Measurements from ENCODE around the gene NFE2L3. TPM values are rescaled to one million over a fixed set of nuclear protein-coding genes. Genes with fewer than 3 reads are reported as not detected.

Gene NFE2L3
- total and polyA plus RNA-seq, 2 of the 8 experiments (the other 6 are each of a cell fraction or from before 2014, with no cell fraction given), result 64.9 to 76.5 TPM

DNA sequence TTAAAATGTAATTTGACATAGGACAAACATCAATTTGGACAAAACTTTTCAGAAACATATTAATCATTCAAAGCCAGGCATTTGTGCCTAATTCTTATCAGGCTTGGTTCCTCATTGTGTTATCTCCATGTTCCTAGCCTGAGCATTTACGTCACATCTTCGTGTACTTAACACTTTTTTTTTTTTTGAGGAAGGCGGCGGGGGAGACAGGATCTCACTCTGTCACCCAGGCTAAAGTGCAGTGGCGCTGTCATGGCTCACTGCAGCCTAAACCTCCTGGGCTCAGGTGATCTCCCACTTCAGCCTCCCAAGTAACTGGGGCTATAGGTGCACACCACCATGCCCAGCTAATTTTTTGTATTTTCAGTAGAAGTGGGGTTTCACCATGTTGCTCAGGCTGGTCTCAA is 28.8 kb downstream of the NFE2L3 start:
- Histone ChIP-seq H3K36me3 (ENCODE audit: control insufficient read depth in 2 of 4, insufficient read depth in 4 of 4, low read length in 3 of 4) (peaks cover 4 to 14% (median 6%) of the 10 kb centered on the region in 4 experiments; a peak in 4 of 8 replicates), H2BK12ac (ENCODE audit: low read depth, low read length) (no peak overlapping the region), H2BK120ac (replicated peaks; ENCODE audit: low read depth, low read length) (no peak overlapping the region), H2AK5ac (ENCODE audit: low read depth, low read length) (no peak overlapping the region), H3K4ac (replicated peaks; ENCODE audit: insufficient read length, low read depth, low read length) (no peak overlapping the region), H3K4me2 (ENCODE audit: insufficient read depth in 1 of 2, low read depth in 2 of 2, low read length in 2 of 2) (no peak overlapping the region), H3K27me3 (replicated peaks in 1 of 4; ENCODE audit: control insufficient read depth in 3 of 4, extremely low read depth in 1 of 4, insufficient read depth in 3 of 4, low read length in 3 of 4) (no peaks in the 10 kb centered on the region), H2BK15ac (ENCODE audit: low read length) (no peak overlapping the region), H2BK20ac (ENCODE audit: low read length) (no peak overlapping the region), H4K20me1 (replicated peaks in 1 of 2; ENCODE audit: control insufficient read depth in 1 of 2, insufficient read depth in 2 of 2, low read length in 2 of 2) (peaks cover 0 to 5% of the 10 kb centered on the region in 2 experiments), H3K23me2 (ENCODE audit: low read depth, low read length) (no peaks in the 10 kb centered on the region), H2AFZ (ENCODE audit: low read length) (no peak overlapping the region), H3K79me1 (ENCODE audit: low read depth, low read length) (peaks cover 2% of the 10 kb centered on the region; the same call in 1 of the 2 replicates), H4K91ac (replicated peaks; ENCODE audit: insufficient read length, low read length) (no peak overlapping the region), H3K9ac (replicated peaks in 1 of 4; ENCODE audit: extremely low read depth in 1 of 4, low read depth in 3 of 4, low read length in 3 of 4) (no peak overlapping the region), H3K18ac (ENCODE audit: extremely low read depth, low read length) (no peak overlapping the region), H3K4me1 (replicated peaks in 1 of 4; ENCODE audit: control insufficient read depth in 3 of 4, insufficient read depth in 4 of 4, low read length in 3 of 4) (peaks cover 0 to 5% (median 0%) of the 10 kb centered on the region in 4 experiments; a peak in 1 of 7 replicates), H3K27ac (ENCODE audit: low read depth, low read length) (no peak overlapping the region), H3K14ac (ENCODE audit: insufficient read length) (no peak overlapping the region), H3K23ac (ENCODE audit: insufficient read length) (no peak overlapping the region), H3K56ac (replicated peaks; ENCODE audit: insufficient read length, low read depth, low read length) (no peak overlapping the region), H4K5ac (ENCODE audit: insufficient read length, low read depth, low read length) (no peak overlapping the region), H2BK5ac (ENCODE audit: low read depth, low read length) (no peak overlapping the region), H3K9me3 (ENCODE audit: insufficient read depth in 2 of 2, low read depth in 1 of 2, low read length in 1 of 2) (peaks cover 0 to 10% of the 10 kb centered on the region in 2 experiments; a peak in 1 of 4 replicates), H3K79me2 (ENCODE audit: control insufficient read depth in 1 of 2, insufficient read depth in 2 of 2, low read length in 2 of 2) (peaks cover 0 to 12% of the 10 kb centered on the region in 2 experiments; a peak in 2 of 4 replicates), H4K8ac (ENCODE audit: extremely low read depth, insufficient read depth, low read length) (no peak overlapping the region), H3K4me3 (ENCODE audit: extremely low read depth in 1 of 4, insufficient read depth in 2 of 4, low read depth in 3 of 4, low read length in 4 of 4) (no peak overlapping the region)
- ChIA-PET POLR2A (ENCODE audit: partially characterized antibody) (interaction anchor here (1.0 to 17.3 kb wide), 12 partner anchors 8 to 232 kb away, joined by 3 to 578 read pairs (median 4); partner anchors contain the start of genes CBX3, HNRNPA2B1 and NFE2L3), CTCF (ENCODE audit: partially characterized antibody) (interaction anchor here (0.6 to 4.8 kb wide), 11 partner anchors 12 to 636 kb away, joined by 3 to 46 read pairs (median 6); no protein-coding TSS in a partner anchor)
- FAIRE-seq (no peak), DNase-seq (ENCODE audit: low read depth in 1 of 2, low spot score in 2 of 2) (no peak)
- 85% methylated on average over 5 of the region's 5 CpGs; no CpG with 5 or more reads in 1 of the 2 experiments for WGBS, 2 experiments (ENCODE audit: extremely low coverage in 1 of 2, insufficient coverage in 1 of 2, insufficient read length in 1 of 2, insufficient replicate concordance in 2 of 2, low coverage in 1 of 2, low lambda C conversion rate in 2 of 2, missing lambda C conversion rate in 1 of 2)
- TF ChIP-seq JUN (IDR thresholded peaks at IDR 0.05; ENCODE audit: low read depth, low read length) (no peak), KDM5A (IDR thresholded peaks at IDR 0.05; ENCODE audit: low read length) (no peak), CBX5 (IDR thresholded peaks at IDR 0.05; ENCODE audit: low read depth, low read length) (no peak), HDAC6 (IDR thresholded peaks at IDR 0.05; ENCODE audit: low read depth, low read length) (no peak), HDAC2 (IDR thresholded peaks at IDR 0.05; ENCODE audit: borderline replicate concordance in 1 of 2, low read depth in 2 of 2, low read length in 2 of 2) (no peak), GTF2F1 (IDR thresholded peaks at IDR 0.05; ENCODE audit: borderline replicate concordance, low read depth, low read length) (no peak), GABPA (IDR thresholded peaks at IDR 0.05; ENCODE audit: borderline replicate concordance, insufficient read depth, low read length) (no peak), RFX5 (IDR thresholded peaks at IDR 0.05; ENCODE audit: borderline replicate concordance, low read depth, low read length) (no peak), BACH1 (IDR thresholded peaks at IDR 0.05; ENCODE audit: low read length) (no peak), SP1 (IDR thresholded peaks at IDR 0.05; ENCODE audit: low read depth, low read length) (no peak)
